ENCODE data around the gene GOLGA6L9. TPM values are rescaled to one million over a fixed set of nuclear protein-coding genes. Genes with fewer than 3 reads are reported as not detected.
"Not testable (repeated sequence)": the region's sequence is repeated elsewhere in the genome, so short reads cannot be mapped to it uniquely, and the experiment has no call there.

GOLGA6L9 gene, protein sequence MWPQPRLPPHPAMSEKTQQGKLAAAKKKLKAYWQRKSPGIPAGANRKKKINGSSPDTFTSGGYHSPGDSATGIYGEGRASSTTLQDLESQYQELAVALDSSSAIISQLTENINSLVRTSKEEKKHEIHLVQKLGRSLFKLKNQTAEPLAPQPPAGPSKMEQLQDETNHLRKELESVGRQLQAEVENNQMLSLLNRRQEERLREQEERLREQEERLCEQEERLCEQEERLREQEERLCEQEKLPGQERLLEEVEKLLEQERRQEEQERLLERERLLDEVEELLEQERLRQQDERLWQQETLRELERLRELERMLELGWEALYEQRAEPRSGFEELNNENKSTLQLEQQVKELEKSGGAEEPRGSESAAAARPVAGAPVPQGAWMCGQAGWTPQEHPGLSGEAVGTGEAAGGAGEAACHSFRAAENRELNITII
- 0.13 TPM for total RNA-seq (2013)
- polyA plus RNA-seq = under 1 TPM in 1 of 3 donors, not detected in 2; 0.28 TPM
- polyA minus RNA-seq = 0.08 and 0.14 TPM in 2 replicates
- total RNA-seq = 0 to 1.7 (median 0.33) reads per million in 11 experiments

DNA sequence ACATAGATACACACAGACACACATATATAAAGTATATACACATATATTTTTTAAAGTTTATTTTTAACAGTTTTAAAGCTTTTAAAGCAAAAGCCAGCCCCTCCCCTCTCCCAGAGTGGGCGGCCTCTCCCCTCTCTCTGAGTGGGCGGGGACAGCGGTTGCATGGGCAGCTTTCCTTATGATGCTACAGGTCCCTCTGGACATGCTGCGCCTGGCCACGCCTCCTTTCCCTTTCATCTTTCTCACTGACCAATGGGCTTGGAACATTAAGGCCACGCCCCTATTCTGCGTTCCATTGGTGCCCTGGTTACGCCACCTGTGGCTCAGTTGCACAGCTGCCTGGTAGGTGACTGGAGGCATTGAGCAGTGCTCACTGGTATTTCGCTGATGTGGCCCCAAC lies at the start of gene GOLGA6L9:
TSS of gene GOLGA6L9 (plus strand) at position 124 of the 400 bp plus-strand sequence. CDS start at position 388, 264 bp downstream.
- H3K9ac ChIP-seq (ENCODE audit: insufficient read depth, low read length, poor library complexity, severe bottlenecking); H3K79me2 ChIP-seq (ENCODE audit: insufficient read depth, low read length); H3K27ac Mint-ChIP-seq; DNase-seq; H3K27ac ChIP-seq (ENCODE audit: low read depth in 1 of 2, low read length in 2 of 2); H3K36me3 Mint-ChIP-seq; H2AFZ ChIP-seq (ENCODE audit: insufficient read depth, low read depth, low read length, poor library complexity, severe bottlenecking); H3K9me3 Mint-ChIP-seq; H3K4me3 Mint-ChIP-seq; H3K4me2 ChIP-seq (replicated peaks; ENCODE audit: extremely low read depth, low read length, poor library complexity, severe bottlenecking); H3K27me3 Mint-ChIP-seq (ENCODE audit: low read depth in 3 of 3); H3K4me1 ChIP-seq (ENCODE audit: control insufficient read depth in 1 of 2, insufficient read depth in 2 of 2, low read length in 2 of 2); H3K27me3 ChIP-seq (ENCODE audit: control insufficient read depth in 2 of 2, insufficient read depth in 2 of 2, low read length in 2 of 2); H3K36me3 ChIP-seq (replicated peaks in 1 of 2; ENCODE audit: control insufficient read depth in 1 of 2, insufficient read depth in 2 of 2, low read length in 2 of 2); intact Hi-C loops (cut with micrococcal nuclease); H3K4me3 ChIP-seq (replicated peaks in 1 of 3; ENCODE audit: low read depth in 2 of 3, low read length in 3 of 3); H4K20me1 ChIP-seq (ENCODE audit: insufficient read depth, low read length); H3K4me1 Mint-ChIP-seq; H3K9me3 ChIP-seq (replicated peaks in 1 of 2; ENCODE audit: control insufficient read depth in 1 of 2, insufficient read depth in 1 of 2, low read length in 2 of 2): not testable (repeated sequence)
- 100% methylated on average over 3 of the region's 9 CpGs for WGBS (ENCODE audit: insufficient coverage)

DNA sequence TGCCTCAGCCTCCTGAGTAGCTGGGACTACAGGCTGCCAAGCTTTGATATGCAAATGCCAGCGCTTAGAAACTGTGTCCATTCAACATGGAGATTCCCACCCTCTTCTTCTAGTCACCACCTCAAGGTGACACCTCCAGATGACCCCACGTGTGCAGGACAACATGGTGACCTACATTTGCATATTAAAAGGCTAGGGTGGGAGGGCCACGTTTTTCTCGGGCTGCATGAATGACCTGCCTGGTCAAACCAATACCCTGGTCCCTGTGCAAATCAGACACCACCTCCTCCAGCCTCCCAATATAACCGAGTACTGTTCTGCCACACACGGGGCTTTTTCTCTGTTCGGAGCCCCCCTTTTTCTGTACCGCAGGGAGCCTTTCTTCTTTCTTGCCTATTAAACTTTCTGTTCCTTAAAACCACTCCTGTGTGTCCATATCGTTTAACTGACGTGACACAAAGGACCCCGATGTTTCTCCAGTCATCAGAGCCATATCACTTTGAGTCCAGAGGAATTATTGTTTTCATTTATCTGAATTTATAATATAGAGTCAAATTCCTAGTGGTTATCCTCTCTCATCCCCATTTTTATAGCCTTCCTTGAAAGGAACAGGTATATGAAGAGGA lies 48.2 kb upstream of the GOLGA6L9 start:
- H3K79me2 ChIP-seq (ENCODE audit: insufficient read depth, low read length); H3K4me1 Mint-ChIP-seq; H3K27ac Mint-ChIP-seq; H3K4me3 ChIP-seq (replicated peaks in 1 of 3; ENCODE audit: low read depth in 2 of 3, low read length in 3 of 3); H3K4me2 ChIP-seq (replicated peaks; ENCODE audit: extremely low read depth, low read length, poor library complexity, severe bottlenecking); intact Hi-C loops (cut with micrococcal nuclease); H2AFZ ChIP-seq (ENCODE audit: insufficient read depth, low read depth, low read length, poor library complexity, severe bottlenecking); H4K20me1 ChIP-seq (ENCODE audit: insufficient read depth, low read length); H3K36me3 Mint-ChIP-seq; H3K4me3 Mint-ChIP-seq; H3K27me3 ChIP-seq (ENCODE audit: control insufficient read depth in 2 of 2, insufficient read depth in 2 of 2, low read length in 2 of 2); H3K9me3 ChIP-seq (replicated peaks in 1 of 2; ENCODE audit: control insufficient read depth in 1 of 2, insufficient read depth in 1 of 2, low read length in 2 of 2); H3K27ac ChIP-seq (ENCODE audit: low read depth in 1 of 2, low read length in 2 of 2); H3K9ac ChIP-seq (ENCODE audit: insufficient read depth, low read length, poor library complexity, severe bottlenecking); H3K9me3 Mint-ChIP-seq; H3K4me1 ChIP-seq (ENCODE audit: control insufficient read depth in 1 of 2, insufficient read depth in 2 of 2, low read length in 2 of 2); H3K36me3 ChIP-seq (replicated peaks in 1 of 2; ENCODE audit: control insufficient read depth in 1 of 2, insufficient read depth in 2 of 2, low read length in 2 of 2); DNase-seq; H3K27me3 Mint-ChIP-seq (ENCODE audit: low read depth in 3 of 3): not testable (repeated sequence)
- WGBS (ENCODE audit: insufficient coverage) = 86% methylated on average over 4 of the region's 11 CpGs

DNA sequence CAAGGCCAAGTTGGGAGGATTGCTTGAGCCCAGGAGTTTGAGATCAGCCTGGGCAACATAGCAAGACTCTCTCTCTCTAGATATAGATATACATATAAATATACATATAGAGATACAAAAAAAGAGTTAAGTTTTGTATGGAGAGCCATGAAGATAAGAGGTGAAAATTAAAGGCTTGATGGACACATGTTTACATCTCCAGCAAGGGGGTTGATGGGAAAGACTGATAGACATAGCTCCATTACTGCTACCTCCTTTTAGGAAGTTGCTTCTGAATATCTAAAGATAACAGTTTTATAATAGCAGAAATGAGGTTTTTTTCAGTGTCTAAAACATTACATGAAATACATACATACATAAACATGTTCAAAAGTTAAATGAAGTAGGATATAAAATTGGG lies 42.4 kb upstream of the GOLGA6L9 start:
- H3K9me3 Mint-ChIP-seq; H3K4me1 Mint-ChIP-seq; H4K20me1 ChIP-seq (ENCODE audit: insufficient read depth, low read length); H3K9ac ChIP-seq (ENCODE audit: insufficient read depth, low read length, poor library complexity, severe bottlenecking); H3K79me2 ChIP-seq (ENCODE audit: insufficient read depth, low read length); H3K36me3 ChIP-seq (replicated peaks in 1 of 2; ENCODE audit: control insufficient read depth in 1 of 2, insufficient read depth in 2 of 2, low read length in 2 of 2); DNase-seq; H3K4me3 Mint-ChIP-seq; H3K36me3 Mint-ChIP-seq; H3K27me3 Mint-ChIP-seq (ENCODE audit: low read depth in 3 of 3); H3K4me2 ChIP-seq (replicated peaks; ENCODE audit: extremely low read depth, low read length, poor library complexity, severe bottlenecking); intact Hi-C loops (cut with micrococcal nuclease); H3K4me3 ChIP-seq (replicated peaks in 1 of 3; ENCODE audit: low read depth in 2 of 3, low read length in 3 of 3); H3K27ac ChIP-seq (ENCODE audit: low read depth in 1 of 2, low read length in 2 of 2); H3K27me3 ChIP-seq (ENCODE audit: control insufficient read depth in 2 of 2, insufficient read depth in 2 of 2, low read length in 2 of 2); H3K9me3 ChIP-seq (replicated peaks in 1 of 2; ENCODE audit: control insufficient read depth in 1 of 2, insufficient read depth in 1 of 2, low read length in 2 of 2); H3K27ac Mint-ChIP-seq; H2AFZ ChIP-seq (ENCODE audit: insufficient read depth, low read depth, low read length, poor library complexity, severe bottlenecking); H3K4me1 ChIP-seq (ENCODE audit: control insufficient read depth in 1 of 2, insufficient read depth in 2 of 2, low read length in 2 of 2): not testable (repeated sequence)

DNA sequence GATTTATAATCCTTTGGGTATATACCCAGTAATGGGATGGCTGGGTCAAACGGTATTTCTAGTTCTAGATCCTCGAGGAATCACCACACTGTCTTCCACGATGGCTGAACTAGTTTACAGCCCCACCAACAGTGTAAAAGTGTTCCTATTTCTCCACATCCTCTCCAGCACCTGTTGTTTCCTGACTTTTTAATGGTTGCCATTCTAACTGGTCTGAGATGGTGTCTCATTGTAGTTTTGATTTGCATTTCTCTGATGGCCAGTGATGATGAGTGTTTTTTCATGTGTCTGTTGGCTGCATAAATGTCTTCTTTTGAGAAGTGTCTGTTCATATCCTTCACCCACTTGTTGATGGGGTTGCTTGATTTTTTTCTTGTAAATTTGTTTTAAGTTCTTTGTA lies 39.5 kb upstream of the GOLGA6L9 start:
- H3K9ac ChIP-seq (ENCODE audit: insufficient read depth, low read length, poor library complexity, severe bottlenecking); H3K27me3 Mint-ChIP-seq (ENCODE audit: low read depth in 3 of 3); H3K36me3 ChIP-seq (replicated peaks in 1 of 2; ENCODE audit: control insufficient read depth in 1 of 2, insufficient read depth in 2 of 2, low read length in 2 of 2); H4K20me1 ChIP-seq (ENCODE audit: insufficient read depth, low read length); H3K4me3 ChIP-seq (replicated peaks in 1 of 3; ENCODE audit: low read depth in 2 of 3, low read length in 3 of 3); intact Hi-C loops (cut with micrococcal nuclease); H3K9me3 ChIP-seq (replicated peaks in 1 of 2; ENCODE audit: control insufficient read depth in 1 of 2, insufficient read depth in 1 of 2, low read length in 2 of 2); H3K79me2 ChIP-seq (ENCODE audit: insufficient read depth, low read length); H3K36me3 Mint-ChIP-seq; DNase-seq; H3K9me3 Mint-ChIP-seq; H3K27me3 ChIP-seq (ENCODE audit: control insufficient read depth in 2 of 2, insufficient read depth in 2 of 2, low read length in 2 of 2); H3K4me1 Mint-ChIP-seq; H3K4me3 Mint-ChIP-seq; H3K27ac ChIP-seq (ENCODE audit: low read depth in 1 of 2, low read length in 2 of 2); H3K4me2 ChIP-seq (replicated peaks; ENCODE audit: extremely low read depth, low read length, poor library complexity, severe bottlenecking); H2AFZ ChIP-seq (ENCODE audit: insufficient read depth, low read depth, low read length, poor library complexity, severe bottlenecking); H3K4me1 ChIP-seq (ENCODE audit: control insufficient read depth in 1 of 2, insufficient read depth in 2 of 2, low read length in 2 of 2): not testable (repeated sequence)
- no CpG with 5 or more reads among the region's 3 CpGs for WGBS (ENCODE audit: insufficient coverage)
- peak overlapping the region in 1 of 7 donors; percentile 8 for H3K27ac Mint-ChIP-seq

Measured in CD14-positive monocyte (primary cell).